NT2/D1 (cell line): ENCODE measurements around the gene TRIM61.

Source experiments
- SUZ12 ChIP-seq: IDR thresholded peaks from 2 replicates; pipeline ENCODE4 v1.6.1; 2011; ENCODE audit not compliant: insufficient read length, insufficient read depth; ENCODE audit errors: extremely low read depth
- ZNF274 ChIP-seq: IDR thresholded peaks from 2 replicates; pipeline ENCODE4 v1.6.1; 2011; ENCODE audit warnings: mild to moderate bottlenecking, low read depth, low read length

DNA sequence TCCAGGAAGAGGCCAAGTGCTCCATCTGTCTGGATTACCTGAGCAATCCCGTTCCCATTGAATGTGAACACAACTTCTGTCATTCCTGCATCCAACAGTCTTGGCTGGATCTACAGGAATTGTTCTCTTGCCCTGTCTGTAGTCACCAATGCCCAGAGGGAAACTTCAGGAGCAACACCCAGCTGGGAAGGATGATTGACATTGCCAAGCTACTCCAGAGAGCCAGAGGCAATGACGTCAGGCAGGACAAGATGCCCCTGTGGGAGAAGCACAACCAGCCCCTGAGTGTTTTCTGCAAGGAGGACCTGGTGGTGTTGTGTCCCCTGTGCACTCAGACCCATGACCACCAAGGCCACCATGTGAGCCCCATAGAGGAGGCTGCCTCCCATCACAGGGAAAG lies 33.0 kb upstream of the TRIM61 start:
- TF ChIP-seq ZNF274 = no peak
- no peak for TF ChIP-seq SUZ12
